Fibroblast of skin of right quadriceps (primary cell): ENCODE measurements around the gene ADAMTS16.

Source experiments
- DNase-seq: peaks from one replicate; pipeline ENCODE4 v3.0.0-alpha.2; 2013

ADAMTS16 gene

DNA sequence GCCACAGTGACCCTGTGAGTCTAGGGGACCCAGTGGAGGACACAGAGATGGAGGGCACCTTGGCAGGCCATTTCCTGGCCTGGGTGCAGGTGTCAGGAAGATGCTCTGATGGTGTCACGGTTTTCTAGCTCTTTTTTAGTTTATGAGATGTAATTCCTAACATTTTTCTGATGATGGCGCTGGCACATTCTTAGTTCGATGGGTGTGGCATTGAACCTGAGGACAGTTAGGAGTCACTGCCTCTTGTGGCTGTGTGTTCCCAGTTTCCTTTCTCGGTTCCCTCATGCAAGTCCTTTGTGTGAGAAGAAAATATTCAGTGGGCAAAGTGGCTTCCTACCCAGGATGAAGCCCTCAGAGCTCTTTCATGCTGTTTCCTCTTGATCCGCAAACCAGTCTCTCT lies 152.9 kb downstream of the ADAMTS16 start:
- DNase-seq = no peak

DNA sequence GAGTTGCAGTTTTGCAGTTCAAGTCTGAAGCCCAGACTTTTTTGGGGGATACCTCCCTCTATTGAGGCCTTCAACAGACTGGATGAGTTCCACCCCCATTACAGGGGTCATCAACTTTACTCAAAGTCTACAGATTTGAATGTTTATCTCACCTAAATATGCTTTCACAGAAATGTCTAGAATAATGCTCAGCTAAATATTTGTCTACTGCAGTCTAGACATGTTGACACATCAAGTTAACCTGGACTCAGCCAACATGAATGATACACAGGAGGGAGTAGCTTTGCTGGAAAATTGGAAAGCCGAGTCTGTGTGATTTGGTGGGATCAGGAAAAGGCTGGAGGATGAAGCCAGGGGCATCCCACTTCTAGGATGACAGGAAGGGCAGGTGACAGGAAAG lies 154.3 kb downstream of the ADAMTS16 start:
- no peak for DNase-seq

DNA sequence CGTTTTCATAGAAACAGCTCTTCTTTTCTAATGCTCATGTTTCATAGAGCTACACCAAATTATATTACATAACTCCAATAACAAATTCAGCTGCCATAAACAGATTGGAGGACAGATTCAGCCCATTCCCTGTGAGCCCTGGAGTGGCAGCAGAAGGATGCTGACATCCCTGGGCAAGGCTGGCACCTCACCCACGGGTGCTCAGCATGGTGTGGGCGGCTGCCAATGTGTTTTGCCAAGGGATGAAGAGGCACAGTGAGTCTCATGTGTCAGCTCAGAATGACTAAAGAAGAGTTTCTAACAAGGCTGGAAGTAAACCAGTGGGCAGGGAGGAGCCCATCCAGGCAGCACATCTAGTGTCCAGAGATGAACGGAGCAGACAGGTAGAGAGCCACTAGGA lies 155.2 kb downstream of the ADAMTS16 start:
- no peak for DNase-seq

DNA sequence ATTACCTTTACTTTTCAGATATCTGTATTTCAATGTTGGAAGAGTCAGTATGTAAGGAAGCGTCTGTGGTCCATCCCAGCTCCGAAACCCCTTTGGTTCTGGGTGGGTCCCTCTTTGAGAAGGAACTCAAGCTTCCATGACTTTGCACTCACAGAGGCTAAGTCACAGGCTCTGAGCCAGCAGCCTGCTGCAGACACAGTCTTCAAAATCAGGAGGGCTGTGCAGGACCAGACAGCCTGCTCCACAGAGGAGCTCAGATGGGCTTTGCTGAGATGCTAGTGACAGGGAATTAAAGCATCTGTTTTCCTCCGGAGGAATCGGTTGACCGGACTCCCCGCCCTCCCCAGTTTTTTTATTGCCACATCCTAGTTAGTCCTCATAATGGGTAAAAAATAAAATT lies 155.9 kb downstream of the ADAMTS16 start:
- no peak for DNase-seq

- no peak for DNase-seq
Observed at GRCh38 chr5:5297432-5298067, 157.4 kb downstream of the ADAMTS16 start.

DNA sequence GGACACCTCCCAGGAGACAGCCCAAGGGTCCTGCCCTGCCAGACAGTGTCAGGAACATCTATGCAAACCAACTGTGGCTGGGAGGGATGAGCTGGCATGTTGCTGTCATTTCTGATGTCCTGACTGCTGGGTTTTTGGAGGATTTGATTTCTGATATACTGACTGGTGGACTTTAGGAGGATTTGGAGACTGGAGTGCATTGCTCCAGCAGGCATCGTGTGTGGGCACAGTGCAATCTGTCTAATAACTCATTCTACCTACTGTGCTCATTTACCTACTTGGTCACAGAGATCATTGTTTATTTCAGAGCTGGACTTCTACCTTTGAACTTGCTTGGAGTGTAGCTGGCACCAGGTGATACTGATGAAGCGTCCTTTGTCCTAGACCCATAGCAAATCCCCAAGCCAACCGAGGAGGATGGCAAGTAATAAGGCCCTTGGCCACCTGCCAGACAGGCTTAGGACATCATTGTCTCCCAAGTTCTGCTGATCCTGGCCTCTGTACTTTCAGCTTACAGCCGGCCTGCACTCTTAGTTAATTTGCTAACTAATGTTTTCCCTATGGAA lies 158.0 kb downstream of the ADAMTS16 start:
- DNase-seq = no peak

DNA sequence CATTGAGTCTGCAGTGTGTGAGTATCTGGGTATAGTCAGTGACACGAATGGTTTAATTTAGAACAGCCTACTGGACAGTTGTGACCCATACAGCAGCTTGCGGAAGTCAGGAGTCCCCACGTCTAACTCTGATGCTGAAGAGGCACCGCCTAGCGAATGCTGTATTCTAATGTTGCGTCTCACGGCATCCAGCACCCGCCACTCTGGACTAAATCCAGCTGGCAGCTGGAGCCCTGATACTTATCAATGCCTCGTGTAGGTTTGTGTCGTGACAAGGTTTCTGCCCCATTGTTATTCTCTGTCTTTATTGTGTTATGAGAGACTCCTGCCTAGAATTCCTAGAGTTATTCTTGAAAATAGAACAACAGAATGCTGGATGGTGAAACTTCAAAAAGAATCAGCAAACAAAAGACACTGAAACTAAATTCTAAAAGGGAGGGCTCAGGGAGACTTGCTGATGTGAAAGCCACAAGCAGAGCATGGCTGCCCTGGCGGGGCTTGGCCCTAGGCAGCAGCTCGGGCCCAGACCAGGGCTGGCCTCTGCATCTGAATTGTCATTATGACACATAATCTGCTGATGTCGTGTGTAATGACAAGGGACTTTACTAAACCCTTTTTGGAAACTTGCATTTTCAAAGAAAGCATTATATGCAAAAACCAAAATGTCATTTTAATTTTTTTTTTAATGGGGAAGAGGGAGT lies 158.9 kb downstream of the ADAMTS16 start:
- DNase-seq = no peak

DNA sequence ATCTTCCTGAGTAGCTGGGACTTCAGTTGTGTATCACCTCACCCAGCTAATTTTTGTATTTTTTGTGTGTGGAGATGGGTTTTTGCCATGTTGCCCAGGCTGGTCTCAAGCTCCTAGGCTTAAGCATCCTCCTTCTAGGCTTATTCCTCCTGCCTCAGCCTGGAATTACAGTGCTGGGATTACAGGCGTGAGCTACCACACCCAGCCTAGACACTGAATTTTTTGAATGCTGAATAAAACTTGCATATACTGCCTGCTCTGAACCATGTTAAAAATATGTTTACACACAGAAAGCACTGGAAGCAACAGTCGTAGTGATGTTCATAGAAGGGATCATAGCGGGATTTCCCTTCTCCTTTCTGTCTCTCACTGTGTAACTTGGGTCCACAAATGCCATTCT lies 161.0 kb downstream of the ADAMTS16 start:
- no peak for DNase-seq

GRCh38 chr5:5302201-5302600 lies 162.1 kb downstream of the ADAMTS16 start:
- DNase-seq = no peak

DNA sequence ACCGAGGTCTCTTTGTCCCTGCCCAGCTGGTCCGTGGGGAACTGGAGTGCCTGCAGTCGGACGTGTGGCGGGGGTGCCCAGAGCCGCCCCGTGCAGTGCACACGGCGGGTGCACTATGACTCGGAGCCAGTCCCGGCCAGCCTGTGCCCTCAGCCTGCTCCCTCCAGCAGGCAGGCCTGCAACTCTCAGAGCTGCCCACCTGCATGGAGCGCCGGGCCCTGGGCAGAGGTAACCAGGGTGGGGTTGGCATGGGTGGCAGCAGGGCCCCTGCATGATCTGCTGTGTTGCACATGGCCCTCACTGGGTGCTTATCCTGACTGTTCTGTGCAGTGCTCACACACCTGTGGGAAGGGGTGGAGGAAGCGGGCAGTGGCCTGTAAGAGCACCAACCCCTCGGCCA lies 163.1 kb downstream of the ADAMTS16 start:
- DNase-seq = no peak

GRCh38 chr5:5304361-5305020 lies 164.4 kb downstream of the ADAMTS16 start:
- peak; percentile 24 for DNase-seq

DNA sequence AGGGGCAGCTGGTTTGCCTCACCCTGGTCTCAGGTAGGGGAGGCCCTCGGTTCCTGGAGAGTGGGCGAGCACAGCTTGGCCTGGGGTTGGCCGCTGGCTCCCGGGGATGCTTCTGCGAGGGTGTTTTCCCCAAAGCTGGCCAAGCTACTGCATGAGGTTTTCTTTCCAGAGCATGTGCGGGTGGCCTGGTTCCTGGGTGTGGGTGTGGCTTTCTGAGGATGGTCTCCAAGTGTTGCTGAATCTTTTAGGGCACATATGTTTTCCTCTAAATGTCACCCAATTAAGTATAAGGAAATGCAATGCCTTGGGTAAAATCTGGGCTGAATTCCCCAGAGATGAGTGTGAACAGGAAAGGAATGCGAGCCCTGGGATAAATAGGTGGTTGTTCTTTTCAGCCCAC lies 166.6 kb downstream of the ADAMTS16 start:
- DNase-seq = peak; percentile 89

DNA sequence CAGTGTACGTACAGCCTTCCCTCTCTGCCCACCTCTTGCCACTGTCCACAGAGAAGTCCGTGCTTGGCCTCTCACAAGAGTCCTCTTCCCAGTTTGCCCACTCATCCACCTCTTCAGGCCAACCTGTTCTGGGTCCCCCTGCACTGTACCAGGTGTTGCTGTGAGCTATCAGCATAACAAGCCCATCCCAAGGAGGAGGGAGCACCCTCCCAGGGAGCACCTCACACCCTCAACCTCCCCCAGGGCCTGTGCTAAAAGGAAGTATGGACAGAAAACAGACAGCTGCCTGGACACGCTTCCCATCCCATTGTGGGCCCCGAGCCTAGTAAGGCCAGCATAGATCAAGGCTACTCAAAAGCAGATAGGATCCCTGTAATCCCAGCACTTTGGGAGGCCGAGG lies 168.2 kb downstream of the ADAMTS16 start:
- DNase-seq = no peak

DNA sequence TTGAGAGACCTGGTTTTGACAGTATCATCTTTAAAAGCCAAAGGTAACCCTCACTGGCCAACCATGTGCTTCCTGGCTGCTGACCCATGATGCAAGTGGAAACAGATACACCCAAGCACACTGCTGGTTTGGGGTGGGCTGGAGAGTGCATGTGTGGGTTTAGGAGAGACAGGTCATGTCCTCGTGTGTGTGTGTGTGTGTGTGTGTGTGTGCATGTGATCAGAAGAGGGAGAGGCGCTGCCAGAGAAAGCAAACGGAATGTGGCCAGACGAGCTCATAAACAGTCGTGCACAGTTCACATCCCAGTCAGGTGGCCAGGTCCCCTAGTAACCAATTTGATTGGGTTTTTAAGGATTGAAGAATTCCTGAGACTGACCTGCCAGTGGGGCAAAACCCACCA lies 169.5 kb downstream of the ADAMTS16 start:
- no peak for DNase-seq

DNA sequence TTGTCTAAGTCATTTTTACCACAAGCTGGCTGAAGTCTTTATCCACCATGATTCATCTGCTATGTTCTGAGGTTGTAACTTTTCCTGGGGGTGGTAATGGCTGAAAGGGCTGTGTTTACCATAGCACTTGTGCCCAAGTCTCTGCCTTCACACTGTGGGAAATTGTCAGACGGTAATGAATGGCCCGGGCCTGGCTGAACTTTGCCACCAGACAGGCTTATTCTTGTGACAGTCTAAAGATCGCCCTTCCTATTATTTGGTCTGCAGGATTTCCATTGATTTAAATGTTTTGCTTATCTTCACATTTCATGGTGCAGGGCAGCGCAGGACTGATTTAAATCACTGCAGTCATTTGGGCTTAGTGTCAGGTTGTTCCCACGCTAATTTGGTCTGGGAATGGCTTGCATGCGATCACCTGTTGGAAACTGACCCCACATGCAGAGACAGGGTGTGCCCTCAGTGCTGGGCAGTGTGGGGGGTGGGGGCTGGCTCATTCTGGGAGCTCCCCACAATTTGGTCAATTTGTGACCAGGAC lies 173.0 kb downstream of the ADAMTS16 start:
- peak; percentile 38 for DNase-seq

DNA sequence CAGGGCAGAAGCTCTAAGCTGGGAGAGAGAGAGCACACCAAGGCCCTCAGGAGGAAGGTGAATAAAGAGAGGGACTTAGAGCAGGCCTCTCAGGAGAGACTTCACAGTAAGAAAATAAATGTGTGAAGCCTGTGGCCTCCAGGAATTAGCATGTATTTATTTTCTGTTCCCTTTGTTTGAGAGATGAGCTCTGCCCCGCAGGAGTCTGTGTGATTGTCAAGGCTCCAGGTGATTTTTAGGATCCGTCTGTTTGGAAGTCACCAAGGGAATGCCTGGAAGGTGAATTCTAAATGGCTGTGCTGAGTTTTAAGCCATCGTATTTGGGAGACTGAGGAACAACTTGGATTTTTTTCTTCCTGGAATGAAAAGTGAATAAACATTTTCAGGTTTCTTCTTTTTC lies 174.0 kb downstream of the ADAMTS16 start:
- no peak for DNase-seq

- no peak for DNase-seq
Observed at GRCh38 chr5:5314626-5315025, 174.5 kb downstream of the ADAMTS16 start.

DNA sequence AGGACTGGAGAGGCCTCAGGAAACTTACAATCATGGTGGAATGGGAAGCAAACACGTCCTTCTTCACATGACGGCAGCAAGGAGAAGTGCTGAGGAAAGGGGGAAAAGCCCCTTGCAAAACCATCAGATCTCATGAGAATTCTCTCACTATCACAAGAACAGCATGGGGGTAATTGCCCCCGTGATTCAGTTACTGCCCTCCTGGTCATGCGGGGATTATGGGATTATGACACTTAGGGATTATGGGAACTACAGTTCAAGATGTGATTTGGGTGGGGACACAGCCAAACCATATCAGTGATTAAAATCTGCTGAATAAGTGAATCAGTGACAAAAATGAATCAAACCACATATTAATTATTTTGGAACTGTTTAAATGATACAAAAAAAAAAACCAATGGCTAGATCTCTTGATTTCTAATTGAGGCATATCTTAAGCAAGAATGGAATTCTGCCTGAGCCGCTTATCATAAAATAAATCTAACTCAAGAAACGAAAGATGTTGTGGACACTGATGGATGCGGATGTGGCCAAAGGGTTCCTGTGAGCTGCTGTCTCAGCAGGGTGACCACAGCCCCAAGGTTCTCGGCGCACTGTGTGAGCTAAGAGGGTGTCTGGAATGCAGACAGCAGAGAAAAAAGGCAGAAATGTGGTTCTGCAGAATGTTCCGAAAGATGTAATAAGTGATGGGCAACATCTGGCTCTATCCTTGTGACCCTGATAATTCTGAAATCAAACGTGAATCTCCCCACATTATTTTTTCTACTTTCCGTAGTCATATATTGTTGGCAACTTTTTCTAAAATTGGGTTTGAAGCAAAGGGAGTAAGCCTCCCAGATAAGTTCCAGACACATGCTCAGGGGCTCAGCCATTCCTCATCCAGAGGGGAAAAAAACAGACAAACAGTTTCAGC lies 175.2 kb downstream of the ADAMTS16 start:
- no peak for DNase-seq

GRCh38 chr5:5316334-5316733 lies 176.2 kb downstream of the ADAMTS16 start:
- peak; percentile 59 for DNase-seq

DNA sequence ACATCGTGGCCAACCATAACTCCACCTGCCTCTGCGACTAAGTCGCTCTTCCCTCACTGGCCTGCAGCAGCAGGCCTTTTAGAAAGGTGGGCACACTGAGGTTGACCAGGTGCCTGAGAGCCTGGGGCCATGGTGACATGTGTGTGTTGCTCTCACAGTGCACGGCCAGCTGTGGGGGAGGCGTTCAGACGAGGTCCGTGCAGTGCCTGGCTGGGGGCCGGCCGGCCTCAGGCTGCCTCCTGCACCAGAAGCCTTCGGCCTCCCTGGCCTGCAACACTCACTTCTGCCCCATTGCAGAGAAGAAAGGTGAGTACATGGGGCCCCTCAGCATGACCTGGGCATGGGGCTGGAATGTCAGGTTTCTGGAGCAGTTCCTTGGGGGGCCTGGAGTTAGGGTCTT lies 177.8 kb downstream of the ADAMTS16 start:
- DNase-seq = no peak

- DNase-seq = no peak
Observed at GRCh38 chr5:5318426-5319190, 178.5 kb downstream of the ADAMTS16 start.
